SH-SY5Y (cell line): ENCODE measurements around the gene SNX22.

ENCODE experiments used
- GATA2 ChIP-seq: IDR thresholded peaks from 2 replicates; pipeline ENCODE4 v1.6.1; 2011; ENCODE audit warnings: mild to moderate bottlenecking, low read depth, low read length
- GATA3 ChIP-seq: IDR thresholded peaks from 2 replicates; pipeline ENCODE4 v1.6.1; 2011; ENCODE audit warnings: low read depth, mild to moderate bottlenecking, low read length, moderate library complexity

SNX22 gene

DNA sequence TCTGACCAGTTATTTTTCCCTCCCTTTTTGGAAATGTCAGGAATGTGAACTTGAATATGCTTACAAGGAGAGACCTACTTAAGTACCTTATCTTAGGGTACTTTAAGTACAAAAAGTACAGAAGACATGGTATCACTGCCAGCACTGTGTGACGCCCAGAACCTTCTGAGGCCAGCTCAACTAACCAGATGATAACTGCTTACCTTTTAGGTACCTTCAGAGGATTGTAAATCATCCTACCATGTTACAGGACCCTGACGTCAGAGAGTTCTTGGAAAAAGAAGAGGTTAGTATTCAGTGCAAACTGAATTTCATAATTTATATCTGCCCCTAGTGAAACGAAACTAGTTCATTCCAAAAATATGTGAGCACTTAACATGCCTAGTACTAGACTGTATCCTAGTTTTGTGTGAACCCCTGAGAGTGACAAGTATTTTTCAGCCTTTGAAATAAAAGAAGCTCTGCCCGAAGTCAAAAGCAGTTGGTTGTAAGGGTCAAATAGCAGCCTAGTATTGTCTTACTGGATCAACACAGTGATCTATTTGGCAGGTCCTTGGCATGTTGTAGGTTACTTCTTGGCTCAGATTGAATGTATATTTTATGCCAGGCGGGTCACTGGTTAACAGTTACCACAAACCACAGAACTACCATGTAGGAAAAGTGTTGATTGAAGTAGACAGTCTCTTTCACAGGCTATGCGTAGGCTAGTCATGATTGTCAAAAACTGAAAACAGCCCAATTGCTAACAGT, 23.8 kb upstream of the SNX22 start:
- TF ChIP-seq GATA2 = no peak
- no peak for TF ChIP-seq GATA3

DNA sequence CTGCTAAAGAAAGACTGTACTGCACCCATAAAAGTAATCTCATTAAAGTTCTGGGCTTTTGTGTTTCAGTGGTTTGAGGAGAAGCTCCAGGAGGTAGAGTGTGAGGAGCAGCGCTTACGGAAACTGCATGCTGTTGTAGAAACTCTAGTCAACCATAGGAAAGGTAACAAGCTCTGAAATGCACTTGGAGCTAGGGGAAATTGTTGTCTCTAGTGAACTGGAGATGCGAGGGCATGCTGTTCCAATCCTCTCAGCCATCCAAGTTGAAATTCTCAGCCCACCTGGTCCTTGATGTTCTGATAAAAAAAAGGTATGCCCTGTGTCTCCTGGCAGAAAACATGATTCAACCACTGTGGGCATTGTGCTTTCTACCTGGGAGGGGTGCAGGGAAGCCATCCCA, 21.4 kb upstream of the SNX22 start:
- no peak for TF ChIP-seq GATA3
- no peak for TF ChIP-seq GATA2

DNA sequence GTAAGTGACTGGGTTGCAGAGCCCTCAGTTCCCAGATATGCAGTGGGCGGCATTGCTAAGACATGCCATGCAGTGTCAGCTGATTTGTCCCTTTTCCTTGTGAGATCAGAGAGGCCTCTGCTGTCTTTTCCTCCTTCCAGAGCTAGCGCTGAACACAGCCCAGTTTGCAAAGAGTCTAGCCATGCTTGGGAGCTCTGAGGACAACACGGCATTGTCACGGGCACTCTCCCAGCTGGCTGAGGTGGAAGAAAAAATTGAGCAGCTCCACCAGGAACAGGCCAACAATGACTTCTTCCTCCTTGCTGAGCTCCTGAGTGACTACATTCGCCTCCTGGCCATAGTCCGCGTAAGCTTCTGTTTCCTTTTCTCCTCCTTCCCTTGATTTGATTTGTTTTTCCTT, 20.0 kb upstream of the SNX22 start:
- TF ChIP-seq GATA3 (no peak), GATA2 (no peak)

DNA sequence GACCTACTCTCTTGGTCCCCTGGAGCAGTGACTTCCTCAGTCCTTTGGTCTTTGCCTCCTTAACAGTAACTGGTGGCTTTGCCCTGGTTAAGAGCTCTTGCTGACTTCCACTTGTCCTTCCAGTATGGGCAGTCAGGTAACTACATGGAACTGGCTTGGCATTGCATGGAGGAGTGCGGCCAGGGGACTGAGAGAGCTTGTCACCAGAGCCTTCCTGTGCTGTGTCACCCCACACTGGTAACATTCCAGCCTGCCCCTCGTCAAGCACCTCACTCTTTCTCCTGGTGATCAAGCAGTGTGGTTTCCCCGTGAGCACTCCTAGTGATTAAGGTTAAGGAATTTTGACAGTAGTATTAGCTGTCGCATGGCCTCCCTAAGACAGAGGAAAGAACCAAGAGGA, 19.3 kb upstream of the SNX22 start:
- TF ChIP-seq GATA3 (no peak), GATA2 (no peak)

DNA sequence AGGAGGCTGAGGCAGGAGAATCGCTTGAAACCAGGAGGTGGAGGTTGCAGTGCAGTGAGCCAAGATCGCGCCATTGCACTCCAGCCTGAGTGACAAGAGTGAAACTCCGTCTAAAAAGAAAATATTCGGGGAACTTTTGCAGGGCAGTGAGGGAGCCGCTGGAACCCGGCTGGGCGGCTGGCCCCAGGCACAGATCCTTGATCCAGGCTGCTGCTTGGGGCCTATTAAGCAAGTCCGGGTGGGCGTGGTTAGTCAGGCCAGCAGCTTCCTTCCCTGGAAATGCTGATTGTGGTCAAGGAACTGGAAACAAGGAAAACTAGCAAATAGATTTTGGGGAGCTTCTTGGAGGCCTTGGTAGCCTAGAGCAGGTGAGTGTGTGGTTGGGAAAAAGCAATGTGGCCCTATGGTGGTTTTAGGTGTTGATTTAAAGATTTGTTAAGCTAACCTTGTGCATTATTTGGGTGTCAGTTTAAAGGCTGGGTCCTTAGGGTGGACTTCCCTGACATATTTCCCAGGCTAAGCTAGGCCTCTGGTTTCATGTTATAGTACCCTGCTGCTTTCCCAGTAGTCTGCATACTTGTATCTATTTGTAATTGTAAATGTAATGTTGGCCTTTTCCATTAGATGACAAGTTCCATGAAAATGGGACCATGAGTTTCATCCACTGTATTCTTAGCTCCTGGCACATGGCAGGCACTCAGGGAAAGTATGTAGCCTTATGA, 17.7 kb upstream of the SNX22 start:
- TF ChIP-seq GATA2 (no peak), GATA3 (no peak)

DNA sequence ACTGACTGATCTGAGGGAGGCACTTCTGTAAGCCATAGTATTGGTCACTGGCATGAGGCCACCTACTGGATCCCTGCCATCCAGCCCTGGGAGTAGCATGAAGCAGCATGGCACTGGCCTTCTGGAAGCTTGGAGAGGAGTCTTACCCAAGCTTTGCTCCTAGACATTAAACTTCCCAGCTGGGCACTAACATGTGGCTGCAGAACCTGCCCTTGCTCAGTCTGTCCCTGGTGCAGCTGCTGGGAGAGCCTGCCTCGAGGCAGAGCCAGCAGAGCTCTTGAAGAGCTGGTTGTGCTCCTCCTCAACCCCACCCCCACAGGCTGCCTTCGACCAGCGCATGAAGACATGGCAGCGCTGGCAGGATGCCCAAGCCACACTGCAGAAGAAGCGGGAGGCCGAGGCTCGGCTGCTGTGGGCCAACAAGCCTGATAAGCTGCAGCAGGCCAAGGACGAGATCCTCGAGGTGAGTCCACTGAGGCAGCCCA, 17.1 kb upstream of the SNX22 start:
- TF ChIP-seq GATA2 = no peak
- TF ChIP-seq GATA3 = no peak

DNA sequence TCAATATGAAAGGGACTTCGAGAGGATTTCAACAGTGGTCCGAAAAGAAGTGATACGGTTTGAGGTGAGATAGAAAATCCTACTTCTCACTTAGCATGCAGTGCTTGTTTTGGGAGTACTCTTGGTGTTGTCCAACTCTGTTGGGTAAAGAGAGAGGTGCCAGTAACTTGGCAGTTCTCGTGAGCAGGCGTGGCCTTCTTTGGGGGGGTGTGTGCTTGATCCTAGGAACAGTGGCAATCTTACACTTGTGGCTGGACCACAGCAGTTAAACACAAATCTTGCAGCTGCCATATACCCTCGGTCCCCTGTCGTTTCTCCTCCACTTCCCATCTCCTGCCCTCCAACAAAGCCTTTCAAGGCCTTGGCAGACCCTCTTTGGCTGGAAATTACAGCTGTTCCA, 15.2 kb upstream of the SNX22 start:
- TF ChIP-seq GATA2 (no peak), GATA3 (no peak)

DNA sequence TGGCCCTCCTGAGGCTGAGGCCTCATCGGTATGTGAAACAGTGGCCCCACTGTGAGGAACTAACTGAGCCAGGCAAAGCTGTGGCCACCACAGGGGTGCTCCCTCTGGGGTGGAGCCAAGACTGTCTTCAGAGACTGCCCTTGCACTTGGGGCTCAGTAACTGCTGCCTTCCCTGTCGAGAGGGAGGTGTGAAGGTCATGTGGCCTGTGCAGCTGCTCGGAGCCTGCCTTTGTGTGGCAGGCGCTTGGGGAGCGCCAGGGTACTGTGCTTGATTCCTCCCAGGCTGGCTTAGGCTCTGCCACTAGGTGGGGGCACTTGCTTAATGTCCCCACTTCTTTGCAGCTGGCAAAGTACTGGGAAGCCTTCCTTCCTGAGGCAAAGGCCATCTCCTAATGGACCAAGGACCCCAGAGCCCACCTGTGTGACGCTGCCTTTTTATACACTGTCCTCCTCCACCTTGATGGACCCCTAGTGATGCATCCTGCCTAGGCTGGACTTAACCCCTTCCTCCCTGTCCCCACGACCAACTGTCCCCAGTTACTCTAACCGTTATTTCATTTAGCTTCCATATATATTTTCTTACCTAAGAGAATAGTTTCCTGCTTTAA, 14.2 kb upstream of the SNX22 start:
- TF ChIP-seq GATA2 = no peak
- TF ChIP-seq GATA3 = no peak

DNA sequence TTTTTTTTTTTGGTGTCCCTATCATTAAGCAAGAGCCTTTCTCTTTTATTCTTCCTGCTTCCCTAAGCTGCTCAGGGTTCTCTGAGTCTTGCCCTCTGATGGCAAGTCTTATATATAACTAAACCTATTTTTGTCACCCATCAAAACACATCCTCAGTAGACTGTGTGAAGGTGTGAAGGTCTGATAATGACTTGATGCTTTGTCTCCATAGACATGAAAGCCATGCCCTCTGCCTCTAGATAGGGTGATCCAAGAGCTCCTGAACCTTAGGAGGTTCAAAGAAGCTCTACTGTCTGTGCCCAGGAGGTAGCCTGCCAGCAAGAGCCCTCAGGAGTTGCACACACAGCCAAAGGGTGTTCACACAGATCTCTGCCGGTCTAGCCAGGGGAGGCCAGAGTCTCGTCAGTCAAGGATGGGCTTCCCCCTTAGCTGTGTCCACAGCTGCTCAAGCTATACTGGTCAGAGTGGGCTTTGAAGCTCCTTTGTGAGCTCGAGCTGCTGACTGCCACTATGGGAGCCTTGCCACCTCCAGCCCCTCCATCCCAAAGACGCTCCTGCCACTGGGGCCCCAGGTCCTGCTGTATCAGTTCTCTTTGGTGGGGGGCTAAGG, 13.1 kb upstream of the SNX22 start:
- no peak for TF ChIP-seq GATA2
- no peak for TF ChIP-seq GATA3

DNA sequence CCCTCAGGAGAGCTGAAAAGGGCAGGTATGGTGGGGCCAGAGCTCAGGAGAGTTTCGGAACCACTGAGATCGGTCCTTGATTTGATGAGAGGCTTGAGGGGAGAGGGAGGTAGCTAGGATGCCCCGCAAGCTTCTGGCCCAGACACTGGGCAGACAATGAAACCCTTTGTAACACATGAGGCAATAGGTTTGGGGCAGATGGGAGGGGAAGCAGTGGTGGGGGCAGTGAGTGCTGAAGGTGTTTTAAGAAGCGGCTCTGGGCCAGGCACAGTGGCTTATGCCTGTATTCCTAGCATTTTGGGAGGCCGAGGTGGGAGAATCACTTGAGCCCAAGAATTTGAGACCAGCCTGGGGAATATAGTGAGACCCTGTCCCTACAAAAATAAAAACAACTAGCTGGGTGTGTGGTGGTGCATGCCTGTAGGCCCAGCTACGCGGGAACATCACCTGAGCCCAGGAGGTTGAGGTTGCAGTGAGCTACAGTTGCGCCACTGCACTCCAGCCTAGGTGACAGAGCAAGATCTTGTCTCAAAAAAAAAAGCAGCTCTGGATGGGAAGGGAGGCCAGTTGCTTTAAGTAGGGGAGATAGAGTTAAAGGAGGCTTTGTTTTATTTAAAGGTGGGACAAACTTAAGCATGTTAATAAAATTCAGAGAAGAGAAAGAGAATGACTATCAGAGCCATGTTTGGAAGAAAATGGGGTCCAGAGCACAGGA, 9.6 kb upstream of the SNX22 start:
- TF ChIP-seq GATA2 (no peak), GATA3 (no peak)

DNA sequence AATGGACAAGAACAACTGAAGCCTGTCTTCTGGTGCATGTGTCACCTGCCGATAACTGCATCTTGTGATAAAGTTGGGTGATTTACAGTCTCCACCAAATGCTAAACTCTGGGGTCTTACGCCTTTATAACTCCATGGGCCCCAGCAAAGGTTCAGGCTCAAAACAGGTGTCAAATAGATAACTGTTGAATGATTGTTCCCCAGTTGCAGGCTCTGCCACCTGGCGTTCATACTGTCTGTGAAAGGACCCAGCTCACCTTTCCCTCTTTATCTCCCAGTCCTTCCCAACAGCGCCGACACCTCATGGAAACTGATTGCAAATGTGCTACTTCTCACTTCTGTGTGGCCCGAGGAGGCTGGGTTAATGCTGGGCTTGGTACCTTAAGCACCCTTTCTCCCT, 8.3 kb upstream of the SNX22 start:
- TF ChIP-seq GATA2 (no peak), GATA3 (no peak)

DNA sequence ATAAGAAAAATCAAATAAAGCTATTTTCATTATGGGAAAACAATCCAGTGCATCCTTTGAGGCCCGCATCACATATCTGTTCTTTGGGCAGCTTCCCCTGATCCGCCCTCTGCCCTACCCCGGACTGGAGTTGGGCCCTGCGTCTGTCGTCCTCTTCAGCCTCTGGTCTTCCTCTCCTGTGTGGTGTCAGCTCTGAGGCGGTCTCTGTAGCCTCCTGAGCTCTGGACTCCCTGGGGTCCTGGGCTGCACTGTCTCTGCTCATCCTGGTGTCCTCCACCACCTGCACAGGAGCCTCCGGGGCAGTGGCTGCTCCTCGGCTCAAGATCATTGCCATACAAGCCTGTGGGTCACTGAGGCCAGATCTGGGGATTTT, 7.4 kb upstream of the SNX22 start:
- TF ChIP-seq GATA3 (no peak), GATA2 (no peak)

DNA sequence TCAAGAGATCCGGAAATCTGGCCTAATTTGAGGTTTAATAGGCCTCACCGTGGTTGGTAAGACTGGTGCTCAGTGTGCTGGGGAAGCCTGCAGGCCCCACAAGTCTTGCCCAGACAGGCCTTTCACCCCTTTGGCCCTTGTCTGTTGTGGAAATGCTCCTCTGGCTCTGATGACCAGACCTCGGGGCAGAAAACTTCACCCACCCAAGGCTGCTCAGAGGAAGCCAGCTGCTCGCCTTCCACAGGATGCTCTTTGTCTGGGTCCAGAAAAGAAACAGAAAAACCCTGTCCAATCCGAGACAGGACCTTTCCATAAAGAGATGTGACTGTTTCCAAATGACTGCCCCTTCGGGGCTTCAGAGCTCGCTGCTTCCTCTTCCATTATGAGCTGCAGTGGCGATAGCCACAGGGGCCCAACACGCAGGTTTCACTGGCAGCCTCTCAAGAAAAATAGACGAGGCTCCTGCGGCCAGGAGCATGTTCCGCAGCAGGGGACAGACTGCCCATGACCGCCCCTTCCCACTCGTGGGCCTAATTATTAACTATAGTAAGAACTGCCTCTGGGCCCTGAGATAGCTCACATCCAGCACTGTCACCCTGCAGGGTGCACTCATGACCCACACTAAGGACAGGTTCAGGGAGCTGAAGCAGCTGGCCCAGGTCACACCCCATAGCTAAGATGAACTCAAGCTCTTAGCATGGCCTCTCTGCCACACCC, 6.8 kb upstream of the SNX22 start:
- TF ChIP-seq GATA3 = no peak
- TF ChIP-seq GATA2 = no peak
